GM12874 (cell line): ENCODE measurements around the gene SMYD3.

Source experiments
- CTCF ChIP-seq: IDR thresholded peaks from 2 replicates; pipeline ENCODE4 v1.5.1; 2011; ENCODE audit warnings: low read depth, mild to moderate bottlenecking, control low read depth, low read length, moderate library complexity; ENCODE audit not compliant: insufficient read depth

The SMYD3 gene

DNA sequence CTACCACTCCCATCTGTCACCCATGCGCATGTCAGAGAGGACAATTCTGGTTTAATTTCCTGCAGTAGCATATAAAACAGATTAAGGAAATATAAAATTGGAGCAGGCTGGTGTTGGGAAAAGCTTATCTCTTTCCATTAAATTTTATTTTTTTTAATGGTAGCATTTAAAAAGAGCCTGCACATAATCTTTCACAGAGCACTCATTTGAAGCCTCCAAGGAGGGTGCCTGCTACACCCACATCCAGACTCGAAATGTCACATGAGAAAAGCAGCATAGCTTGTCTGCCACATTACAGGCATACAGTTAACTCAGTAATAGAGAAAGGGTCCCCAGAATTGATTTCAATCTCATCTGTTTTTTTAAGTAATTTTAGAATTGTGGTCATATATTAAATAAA, 753.3 kb downstream of the SMYD3 start:
- TF ChIP-seq CTCF, result no peak

- no peak for TF ChIP-seq CTCF
Observed at GRCh38 chr1:245752561-245752960, 754.5 kb downstream of the SMYD3 start.

GRCh38 chr1:245751726-245752470, 755.2 kb downstream of the SMYD3 start:
- no peak for TF ChIP-seq CTCF

DNA sequence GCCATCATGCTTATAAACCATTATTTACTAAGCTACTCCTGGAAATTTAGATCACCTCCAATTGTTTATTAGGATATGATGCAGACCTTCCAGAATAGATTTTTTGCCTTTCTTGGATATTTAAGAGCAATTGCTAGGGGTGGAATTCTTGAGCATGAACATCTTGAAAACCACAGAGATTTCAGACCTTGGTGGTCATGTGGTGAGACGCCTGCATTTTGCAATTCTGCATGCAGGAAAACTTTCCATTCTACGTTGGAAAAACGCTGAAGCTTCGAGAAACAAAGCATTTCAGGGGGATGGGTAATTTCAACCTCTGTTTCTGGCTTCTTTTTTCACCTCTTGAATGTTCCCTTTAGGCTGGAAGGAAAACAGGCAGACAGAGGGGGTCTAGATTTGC, 756.0 kb downstream of the SMYD3 start:
- no peak for TF ChIP-seq CTCF

GRCh38 chr1:245750261-245750660, 756.8 kb downstream of the SMYD3 start:
- TF ChIP-seq CTCF, result no peak

- TF ChIP-seq CTCF, result no peak
Observed at GRCh38 chr1:245749053-245749452, 758.0 kb downstream of the SMYD3 start.

- TF ChIP-seq CTCF, result no peak
Observed at GRCh38 chr1:245748646-245749045, 758.4 kb downstream of the SMYD3 start.
